HFF-Myc (cell line): Measurements from ENCODE around the gene COL19A1.

Experiments
- DNase-seq: peaks from one replicate; pipeline ENCODE4 v3.0.0-alpha.2; 2011; ENCODE audit warnings: low read depth; ENCODE audit errors: extremely low read depth
- H3K4me3 ChIP-seq: replicated peaks from 2 replicates; pipeline ENCODE4 v1.5.1; 2011; ENCODE audit warnings: low read depth, mild to moderate bottlenecking, control low read depth, low read length
- CTCF ChIP-seq: IDR thresholded peaks from 2 replicates; pipeline ENCODE4 v1.5.1; 2012; ENCODE audit warnings: mild to moderate bottlenecking, low read depth, low read length, control low read depth; ENCODE audit errors: missing control alignments

COL19A1 gene

GRCh38 chr6:70221715-70222438 lies 355.5 kb downstream of the COL19A1 start:
- no peak for DNase-seq
- no peak overlapping the region for H3K4me3 ChIP-seq
- TF ChIP-seq CTCF, result no peak

DNA sequence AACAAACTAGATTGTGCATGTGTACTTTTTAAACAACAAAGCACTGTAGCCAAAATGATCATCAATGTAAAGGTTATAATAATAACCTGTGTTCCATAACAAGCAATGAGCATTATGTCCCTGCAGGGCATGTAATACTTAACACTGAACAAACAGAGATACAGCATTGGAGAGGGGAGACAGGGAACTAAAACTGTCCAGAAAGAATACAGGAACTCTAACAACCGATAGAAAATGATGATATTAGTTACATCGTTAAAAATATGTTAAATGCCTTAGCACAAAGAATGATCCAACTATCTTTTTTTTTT lies 356.0 kb downstream of the COL19A1 start:
- no peak for TF ChIP-seq CTCF
- no peak overlapping the region for H3K4me3 ChIP-seq
- no peak for DNase-seq

GRCh38 chr6:70225055-70225454 lies 358.7 kb downstream of the COL19A1 start:
- H3K4me3 ChIP-seq, result no peak overlapping the region
- TF ChIP-seq CTCF, result no peak
- DNase-seq, result no peak

GRCh38 chr6:70231311-70231710 lies 365.0 kb downstream of the COL19A1 start:
- DNase-seq, result no peak
- H3K4me3 ChIP-seq, result no peak overlapping the region
- no peak for TF ChIP-seq CTCF

DNA sequence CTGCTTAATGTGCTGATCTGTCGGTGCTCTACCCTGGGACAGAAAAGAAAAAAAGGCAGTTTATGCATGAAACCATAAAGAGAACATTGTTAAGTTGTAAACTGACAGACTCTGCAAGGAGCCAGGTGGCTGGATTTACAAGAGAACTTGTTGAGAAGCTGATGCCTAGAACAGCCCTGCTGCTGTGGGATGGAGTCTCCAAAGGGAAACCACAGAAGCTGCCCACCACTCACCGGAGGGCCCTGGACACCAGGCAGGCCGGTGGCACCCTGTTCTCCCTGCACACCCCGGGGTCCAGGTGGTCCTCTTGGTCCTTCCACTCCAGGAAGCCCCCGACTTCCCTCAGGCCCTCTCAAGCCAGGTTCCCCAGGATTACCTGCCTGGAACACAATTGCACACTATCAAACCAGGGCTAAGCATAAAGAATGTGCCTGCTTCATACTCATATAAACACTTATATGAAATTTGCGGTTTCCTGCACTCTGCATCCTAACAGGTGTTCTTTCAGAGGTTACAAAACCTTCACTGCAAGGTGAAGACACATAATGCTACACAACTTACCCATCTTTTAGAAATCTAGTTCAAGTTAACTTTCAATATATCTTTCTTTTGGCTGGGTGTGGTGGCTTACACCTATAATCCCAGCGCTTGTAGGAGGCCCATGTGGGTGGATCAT lies 368.3 kb downstream of the COL19A1 start:
- no peak for DNase-seq
- no peak overlapping the region for H3K4me3 ChIP-seq
- TF ChIP-seq CTCF, result no peak

DNA sequence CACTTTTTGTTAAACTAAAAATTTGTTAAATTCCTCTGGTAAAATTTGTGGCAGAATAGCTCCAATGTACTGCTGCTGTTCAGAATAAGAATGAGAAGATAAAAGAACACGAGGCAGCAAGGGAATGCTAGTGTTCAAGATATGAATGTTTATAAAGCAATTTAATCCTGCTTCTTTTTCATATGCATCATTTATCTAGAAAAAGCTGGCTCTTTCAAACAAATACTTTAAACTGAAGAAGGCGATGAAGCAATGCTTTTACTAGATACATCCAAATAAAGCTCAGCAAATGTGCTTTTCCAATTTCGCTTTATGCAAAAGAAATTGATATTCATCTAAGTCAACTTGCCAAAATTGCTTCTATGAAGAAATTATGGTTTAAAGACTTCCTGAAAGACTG lies 370.0 kb downstream of the COL19A1 start:
- no peak overlapping the region for H3K4me3 ChIP-seq
- no peak for TF ChIP-seq CTCF
- no peak for DNase-seq
